Measurements from ENCODE around the gene SPAG9. TPM values are rescaled to one million over a fixed set of nuclear protein-coding genes. Genes with fewer than 3 reads are reported as not detected.

SPAG9 gene
- total and polyA plus RNA-seq, 2 donors from 2014 or later: 15.4 to 93.3 TPM

DNA sequence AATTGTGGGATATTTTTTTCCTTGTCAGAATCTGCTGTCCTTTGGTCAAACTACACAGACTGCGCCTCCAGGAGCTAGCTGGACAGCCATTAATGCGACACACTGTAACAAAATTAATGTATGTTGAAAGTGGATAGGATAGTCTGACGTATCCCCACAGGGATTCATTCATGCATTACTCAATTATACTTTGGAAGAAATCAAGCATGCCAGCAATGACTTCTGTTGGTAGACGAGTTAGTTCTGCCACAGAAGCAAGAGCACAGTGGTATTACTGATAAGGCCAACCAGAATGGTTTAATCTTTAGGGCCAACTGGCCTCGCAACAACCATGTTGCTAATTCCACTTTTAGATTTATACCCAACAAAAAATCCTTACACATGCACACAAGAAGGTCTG is 148.1 kb downstream of the SPAG9 start:
- Histone ChIP-seq H3K4me3 (ENCODE audit: low read length in 3 of 3) (no peak overlapping the region), H3K9ac (ENCODE audit: low read length in 3 of 3) (no peak overlapping the region), H3K27ac (ENCODE audit: low read depth in 2 of 2, low read length in 2 of 2) (no peak overlapping the region), H3K27me3 (ENCODE audit: control insufficient read depth, insufficient read depth, low read length) (no peaks in the 10 kb centered on the region), H3K4me1 (ENCODE audit: control insufficient read depth in 2 of 3, insufficient read depth in 2 of 3, low read depth in 1 of 3, low read length in 3 of 3) (peaks cover 0 to 5% (median 2%) of the 10 kb centered on the region in 3 donors), H3K36me3 (ENCODE audit: control insufficient read depth in 2 of 3, insufficient read depth in 3 of 3, low read length in 3 of 3) (peaks cover 12 to 24% (median 17%) of the 10 kb centered on the region in 3 donors), H3K9me3 (ENCODE audit: control insufficient read depth in 2 of 3, insufficient read depth in 1 of 3, low read length in 3 of 3) (no peaks in the 10 kb centered on the region)
- DNase-seq: peak in 2 of 5 donors; percentile 86 to 88
- no peak for FAIRE-seq
- intact Hi-C loops (cut with DNase I): no loop called here
- TF ChIP-seq, protein P1, sequence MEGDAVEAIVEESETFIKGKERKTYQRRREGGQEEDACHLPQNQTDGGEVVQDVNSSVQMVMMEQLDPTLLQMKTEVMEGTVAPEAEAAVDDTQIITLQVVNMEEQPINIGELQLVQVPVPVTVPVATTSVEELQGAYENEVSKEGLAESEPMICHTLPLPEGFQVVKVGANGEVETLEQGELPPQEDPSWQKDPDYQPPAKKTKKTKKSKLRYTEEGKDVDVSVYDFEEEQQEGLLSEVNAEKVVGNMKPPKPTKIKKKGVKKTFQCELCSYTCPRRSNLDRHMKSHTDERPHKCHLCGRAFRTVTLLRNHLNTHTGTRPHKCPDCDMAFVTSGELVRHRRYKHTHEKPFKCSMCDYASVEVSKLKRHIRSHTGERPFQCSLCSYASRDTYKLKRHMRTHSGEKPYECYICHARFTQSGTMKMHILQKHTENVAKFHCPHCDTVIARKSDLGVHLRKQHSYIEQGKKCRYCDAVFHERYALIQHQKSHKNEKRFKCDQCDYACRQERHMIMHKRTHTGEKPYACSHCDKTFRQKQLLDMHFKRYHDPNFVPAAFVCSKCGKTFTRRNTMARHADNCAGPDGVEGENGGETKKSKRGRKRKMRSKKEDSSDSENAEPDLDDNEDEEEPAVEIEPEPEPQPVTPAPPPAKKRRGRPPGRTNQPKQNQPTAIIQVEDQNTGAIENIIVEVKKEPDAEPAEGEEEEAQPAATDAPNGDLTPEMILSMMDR (IDR thresholded peaks at IDR 0.05; ENCODE audit: borderline replicate concordance, extremely low read depth, insufficient read depth): no peak

DNA sequence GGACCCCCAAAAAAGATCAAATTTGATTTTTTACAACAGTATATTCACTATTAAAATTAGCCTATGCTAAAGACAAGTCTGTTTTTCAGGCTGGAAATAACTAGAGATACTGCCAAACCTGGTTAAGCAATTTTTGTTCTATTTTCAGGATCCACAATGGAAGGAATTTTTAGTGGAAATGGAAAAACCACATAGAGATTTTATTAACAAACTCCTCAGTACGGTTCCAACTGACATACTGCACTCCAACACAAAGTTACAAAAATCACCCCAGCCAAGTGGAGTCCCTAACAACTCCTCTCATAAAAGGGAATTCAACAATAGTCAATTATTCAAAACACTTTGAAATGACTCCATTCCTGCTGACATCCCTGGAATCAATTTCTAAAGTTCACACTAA is 152.9 kb downstream of the SPAG9 start:
- DNase-seq (no peak), FAIRE-seq (no peak)
- Histone ChIP-seq H3K4me3 (ENCODE audit: low read length in 3 of 3) (no peak overlapping the region), H3K27me3 (ENCODE audit: control insufficient read depth, insufficient read depth, low read length) (no peaks in the 10 kb centered on the region), H3K9me3 (ENCODE audit: control insufficient read depth in 2 of 3, insufficient read depth in 1 of 3, low read length in 3 of 3) (no peaks in the 10 kb centered on the region), H3K9ac (ENCODE audit: low read length in 3 of 3) (no peak overlapping the region), H3K27ac (ENCODE audit: low read depth in 2 of 2, low read length in 2 of 2) (no peak overlapping the region), H3K36me3 (ENCODE audit: control insufficient read depth in 2 of 3, insufficient read depth in 3 of 3, low read length in 3 of 3) (peaks cover 2 to 19% (median 18%) of the 10 kb centered on the region in 3 donors), H3K4me1 (ENCODE audit: control insufficient read depth in 2 of 3, insufficient read depth in 2 of 3, low read depth in 1 of 3, low read length in 3 of 3) (peaks cover 0 to 4% (median 3%) of the 10 kb centered on the region in 3 donors)
- TF ChIP-seq, protein P1 (IDR thresholded peaks at IDR 0.05; ENCODE audit: borderline replicate concordance, extremely low read depth, insufficient read depth): no peak
- intact Hi-C loops (cut with DNase I): no loop called here

DNA sequence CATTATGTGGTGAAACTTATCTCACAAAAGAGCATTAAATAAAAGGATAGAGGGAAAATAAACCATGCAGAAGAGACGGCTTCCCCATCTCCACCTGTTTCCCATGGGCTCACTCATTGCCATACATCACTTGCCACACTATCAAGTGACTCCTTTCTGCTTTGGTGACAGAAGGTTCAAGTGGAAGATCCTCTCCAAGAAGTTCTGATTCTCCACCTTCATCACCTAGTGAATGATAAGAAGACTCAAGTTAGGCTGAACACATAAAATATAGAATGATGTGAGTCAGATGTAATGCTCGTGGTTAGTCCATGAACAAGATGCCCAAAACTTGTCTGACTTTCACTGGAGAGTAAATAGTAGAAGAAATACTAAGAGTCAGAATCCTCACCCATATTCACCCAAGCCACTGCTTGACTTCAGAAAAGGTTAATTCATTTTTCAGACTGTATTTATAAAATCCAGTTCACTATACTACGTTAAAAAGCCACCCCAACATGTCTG is 154.5 kb downstream of the SPAG9 start:
- intact Hi-C loops (cut with DNase I): no loop called here
- DNase-seq (no peak), FAIRE-seq (no peak)
- Histone ChIP-seq H3K4me3 (ENCODE audit: low read length in 3 of 3) (no peak overlapping the region), H3K27ac (ENCODE audit: low read depth in 2 of 2, low read length in 2 of 2) (no peak overlapping the region), H3K9ac (ENCODE audit: low read length in 3 of 3) (no peak overlapping the region), H3K9me3 (ENCODE audit: control insufficient read depth in 2 of 3, insufficient read depth in 1 of 3, low read length in 3 of 3) (no peaks in the 10 kb centered on the region), H3K27me3 (ENCODE audit: control insufficient read depth, insufficient read depth, low read length) (no peaks in the 10 kb centered on the region), H3K4me1 (ENCODE audit: control insufficient read depth in 2 of 3, insufficient read depth in 2 of 3, low read depth in 1 of 3, low read length in 3 of 3) (peaks cover 0 to 4% (median 0%) of the 10 kb centered on the region in 3 donors), H3K36me3 (ENCODE audit: control insufficient read depth in 2 of 3, insufficient read depth in 3 of 3, low read length in 3 of 3) (peaks cover 2 to 21% (median 18%) of the 10 kb centered on the region in 3 donors)
- TF ChIP-seq, protein P1 (IDR thresholded peaks at IDR 0.05; ENCODE audit: borderline replicate concordance, extremely low read depth, insufficient read depth): no peak

DNA sequence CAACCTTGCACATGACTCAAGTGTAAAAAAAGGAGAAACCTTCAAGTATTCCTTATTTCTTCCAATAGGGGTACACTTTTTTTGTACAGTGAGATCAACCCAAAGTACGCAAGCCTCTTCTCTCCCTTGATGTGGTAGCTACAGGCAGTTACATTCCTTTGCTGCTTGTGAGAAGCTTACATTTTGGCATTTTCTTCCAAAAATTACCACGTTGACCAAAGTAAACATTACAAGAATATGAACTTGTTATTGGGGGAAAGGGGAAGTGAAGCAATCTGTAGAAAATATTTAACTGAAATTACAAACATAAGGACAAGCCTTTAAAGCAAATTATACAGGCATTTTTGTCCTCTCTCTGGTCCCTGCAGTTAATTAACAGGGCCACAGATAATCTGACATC is 157.5 kb downstream of the SPAG9 start:
- H3K4me1 ChIP-seq (ENCODE audit: control insufficient read depth in 2 of 3, insufficient read depth in 2 of 3, low read depth in 1 of 3, low read length in 3 of 3): peaks cover 0 to 2% (median 0%) of the 10 kb centered on the region in 3 donors
- H3K36me3 ChIP-seq (ENCODE audit: control insufficient read depth in 2 of 3, insufficient read depth in 3 of 3, low read length in 3 of 3): peaks cover 0 to 19% (median 13%) of the 10 kb centered on the region in 3 donors
- no peak overlapping the region for H3K9ac ChIP-seq (ENCODE audit: low read length in 3 of 3)
- no peak overlapping the region for H3K27ac ChIP-seq (ENCODE audit: low read depth in 2 of 2, low read length in 2 of 2)
- H3K27me3 ChIP-seq (ENCODE audit: control insufficient read depth, insufficient read depth, low read length): no peaks in the 10 kb centered on the region
- FAIRE-seq (no peak), DNase-seq (no peak)
- intact Hi-C loops (cut with DNase I): no loop called here
- TF ChIP-seq, protein P1 (IDR thresholded peaks at IDR 0.05; ENCODE audit: borderline replicate concordance, extremely low read depth, insufficient read depth): no peak
- H3K4me3 ChIP-seq (ENCODE audit: low read length in 3 of 3): no peak overlapping the region
- H3K9me3 ChIP-seq (ENCODE audit: control insufficient read depth in 2 of 3, insufficient read depth in 1 of 3, low read length in 3 of 3): no peaks in the 10 kb centered on the region
